RWPE1 (cell line): ENCODE measurements around the gene GOLT1B.

Experiments
- CTCF ChIA-PET: fragments of 350-600 bp; sonication (Branson Sonifier 250); formaldehyde crosslinking; extraction: SDS; loops from one replicate; lab custom pipeline; 2021; lab: Yijun Ruan, JAX
- POLR2A ChIA-PET: fragments of 400-600 bp; formaldehyde crosslinking; extraction: SDS; loops from one replicate; lab custom pipeline; 2020; ENCODE audit warnings: antibody characterized with exemption; ENCODE audit not compliant: low non-redundant PET; lab: Yijun Ruan, JAX
- DNase-seq: peaks from one replicate; pipeline ENCODE4 v3.0.0; 2012; ENCODE audit warnings: low spot score
- H3K27ac ChIP-seq: fragments of 450-650 bp; 2 replicates; pipeline ENCODE4 v1.5.1; 2017
- CTCF ChIP-seq: fragments of 450-650 bp; conservative IDR thresholded peaks from 2 replicates; pipeline ENCODE4 v1.5.1; 2017; ENCODE audit warnings: low read depth, mild to moderate bottlenecking

The GOLT1B gene

GRCh38 chr12:21562859-21563258, 61.3 kb downstream of the GOLT1B start:
- DNase-seq = no peak
- POLR2A ChIA-PET = no interaction called here
- TF ChIP-seq CTCF = no peak
- no peak overlapping the region for H3K27ac ChIP-seq
- CTCF ChIA-PET = no interaction called here

DNA sequence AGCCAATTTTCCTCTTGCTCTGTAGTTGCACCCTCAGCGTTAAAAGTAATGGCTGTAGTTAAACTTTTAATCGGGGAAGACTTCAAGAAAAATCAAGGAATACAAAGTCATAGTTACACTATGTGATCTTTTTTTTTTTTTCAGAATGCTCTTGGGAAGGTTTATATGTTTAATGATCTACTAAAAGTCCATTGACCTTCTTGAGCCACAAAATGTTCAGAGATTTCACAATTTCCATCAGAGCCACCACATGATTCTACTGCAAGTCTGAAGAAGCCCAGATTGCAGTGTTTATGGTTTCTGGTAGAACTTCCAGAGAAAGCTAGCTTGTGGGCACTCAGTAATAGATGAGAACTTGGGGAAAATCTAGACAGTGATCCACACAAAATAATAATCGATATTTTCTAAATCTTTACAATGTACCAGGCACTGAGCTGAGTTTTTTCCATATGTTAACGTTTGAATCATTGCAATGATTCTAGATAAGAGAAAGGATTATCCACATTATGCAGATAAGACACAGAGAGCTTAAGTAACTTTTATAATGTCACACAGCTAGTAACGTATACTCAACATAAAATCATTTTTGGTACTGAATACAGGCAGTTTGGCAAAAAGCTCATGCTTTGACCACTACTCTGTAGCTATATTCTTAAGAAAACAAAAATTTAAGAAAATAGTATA, 64.8 kb downstream of the GOLT1B start:
- no peak for DNase-seq
- TF ChIP-seq CTCF = no peak
- H3K27ac ChIP-seq = no peak overlapping the region
- ChIA-PET POLR2A (no interaction called here), CTCF (interaction anchor here (0.6 to 0.7 kb wide), 3 partner anchors 16 to 193 kb away, joined by 3 to 7 read pairs (median 3); partner anchors contain the start of gene IAPP)

GRCh38 chr12:21566907-21567394, 65.4 kb downstream of the GOLT1B start:
- no peak overlapping the region for H3K27ac ChIP-seq
- no peak for TF ChIP-seq CTCF
- POLR2A ChIA-PET = no interaction called here
- CTCF ChIA-PET = interaction anchor here (0.6 to 0.7 kb wide), 4 partner anchors 15 to 522 kb away, joined by 3 to 7 read pairs (median 3); partner anchors contain the start of gene IAPP
- DNase-seq = no peak
